WTC11 (cell line): ENCODE measurements around the gene UAP1. TPM values are rescaled to one million over a fixed set of nuclear protein-coding genes. Genes with fewer than 3 reads are reported as not detected.

Experiments used
- ATAC-seq: fragments of 200-7000 bp; cut with Tn5 transposase; 2 replicates; pipeline ENCODE4 v1.10.0; 2021; ENCODE audit warnings: mild to moderate bottlenecking, moderate library complexity
- CTCF ChIA-PET: fragments of 300-600 bp; sonication (Branson Sonifier 250); formaldehyde crosslinking; loops from one replicate; lab custom pipeline; 2021; ENCODE audit warnings: antibody characterized with exemption; lab: Charles Lee
- POLR2A ChIA-PET: fragments of 350-600 bp; sonication (Branson Sonifier 250); formaldehyde crosslinking; loops from one replicate; lab custom pipeline; 2021; ENCODE audit warnings: antibody characterized with exemption; lab: Charles Lee
- DNase-seq: peaks from one replicate; pipeline ENCODE4 v3.0.0; 2021; ENCODE audit warnings: low spot score
- H3K27ac Mint-ChIP-seq: 2 replicates; pipeline ENCODE4 v1.8.0; 2021; ENCODE audit warnings: mixed read lengths
- H3K27me3 Mint-ChIP-seq: 2 replicates; pipeline ENCODE4 v1.8.0; 2021; ENCODE audit warnings: low read depth, mild to moderate bottlenecking, moderate library complexity, mixed read lengths
- H3K36me3 Mint-ChIP-seq: 2 replicates; pipeline ENCODE4 v1.8.0; 2021; ENCODE audit warnings: mixed read lengths
- H3K4me1 Mint-ChIP-seq: 2 replicates; pipeline ENCODE4 v1.8.0; 2022; ENCODE audit warnings: mixed read lengths
- H3K4me3 Mint-ChIP-seq: 2 replicates; pipeline ENCODE4 v1.8.0; 2021; ENCODE audit warnings: mild to moderate bottlenecking, moderate library complexity, mixed read lengths
- H3K9me3 Mint-ChIP-seq: 2 replicates; pipeline ENCODE4 v1.8.0; 2021; ENCODE audit warnings: mixed read lengths
- AFF4 ChIP-seq: sonication (generic); formaldehyde crosslinking; IDR thresholded peaks from 2 replicates; pipeline ENCODE4 v1.8.1; 2023; ENCODE audit warnings: mild to moderate bottlenecking, missing genetic modification reagents, borderline replicate concordance
- ATF6 ChIP-seq: sonication (generic); formaldehyde crosslinking; IDR thresholded peaks from 2 replicates; pipeline ENCODE4 v1.8.1; 2023; ENCODE audit warnings: mild to moderate bottlenecking, missing genetic modification reagents
- CBFB ChIP-seq: sonication (generic); formaldehyde crosslinking; IDR thresholded peaks from 2 replicates; pipeline ENCODE4 v1.8.1; 2022; ENCODE audit warnings: mild to moderate bottlenecking, low read depth, missing genetic modification reagents
- CDX4 ChIP-seq: fragments of 250-450 bp; sonication (Bioruptor Pico); IDR thresholded peaks from 2 replicates; pipeline ENCODE4 v1.9.0; 2021; ENCODE audit warnings: moderate library complexity, mild to moderate bottlenecking, inconsistent platforms, borderline replicate concordance
- FOXP1 ChIP-seq: sonication (generic); formaldehyde crosslinking; IDR thresholded peaks from 2 replicates; pipeline ENCODE4 v1.8.0; 2022; ENCODE audit warnings: missing genetic modification reagents, mild to moderate bottlenecking, moderate library complexity, borderline replicate concordance
- GTF2I ChIP-seq: fragments of 250-450 bp; sonication (Bioruptor Pico); conservative IDR thresholded peaks from 2 replicates; pipeline ENCODE4 v1.4.0; 2021; ENCODE audit warnings: mild to moderate bottlenecking
- JUN ChIP-seq: sonication (generic); formaldehyde crosslinking; IDR thresholded peaks from 2 replicates; pipeline ENCODE4 v1.8.0; 2023; ENCODE audit warnings: mild to moderate bottlenecking, missing genetic modification reagents
- KAT7 ChIP-seq: sonication (generic); formaldehyde crosslinking; IDR thresholded peaks from 2 replicates; pipeline ENCODE4 v1.8.1; 2023; ENCODE audit warnings: missing genetic modification reagents, mild to moderate bottlenecking, borderline replicate concordance
- NR1H2 ChIP-seq: sonication (generic); formaldehyde crosslinking; IDR thresholded peaks from 2 replicates; pipeline ENCODE4 v1.9.0; 2021; ENCODE audit warnings: mild to moderate bottlenecking, moderate library complexity, missing genetic modification reagents
- SP1 ChIP-seq: sonication (generic); formaldehyde crosslinking; conservative IDR thresholded peaks from 2 replicates; pipeline ENCODE4 v1.8.1; 2022; ENCODE audit warnings: missing genetic modification reagents
- total RNA-seq: library from RNA; stranded (reverse); gene quantifications from 3 replicates; pipeline ENCODE4 v1.2.3, GENCODE V29; 2021

The UAP1 gene
- total RNA-seq, 1 experiment from 2014 or later, result 31.1 TPM

DNA sequence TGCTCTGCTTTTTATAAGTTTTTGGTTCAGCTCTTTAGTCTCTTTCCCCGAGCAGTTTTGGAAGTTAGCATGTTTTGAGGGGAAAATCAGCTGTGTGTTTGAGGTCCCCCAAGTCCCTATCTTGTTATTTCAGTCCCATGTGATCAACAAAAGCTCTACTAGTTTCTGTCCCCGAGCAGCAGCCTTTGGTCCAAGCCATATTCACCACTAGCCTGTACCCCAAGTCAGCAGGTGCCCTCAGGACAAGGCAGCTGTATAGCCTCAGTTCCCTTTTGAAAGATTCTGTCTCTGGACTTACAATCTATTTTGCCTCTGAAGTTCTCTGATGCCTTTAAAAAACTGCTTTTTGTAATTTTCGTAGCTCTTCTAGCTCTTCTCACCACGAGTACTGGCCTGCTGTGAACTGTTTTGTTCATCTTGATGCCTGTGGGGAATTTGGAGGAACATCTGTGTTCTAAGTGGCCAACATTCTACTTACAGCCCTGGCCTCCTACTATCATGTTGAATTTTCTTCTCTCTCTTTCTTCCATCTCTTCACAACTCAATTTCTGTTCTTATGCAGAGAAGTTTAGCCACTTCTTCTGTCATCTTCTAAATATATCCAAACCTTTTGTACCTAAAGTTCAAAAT lies 16.7 kb downstream of the UAP1 start:
- H3K36me3 Mint-ChIP-seq, result peaks cover 9% of the 10 kb centered on the region
- ATAC-seq (no peak), DNase-seq (no peak)
- no peaks in the 10 kb centered on the region for H3K4me1 Mint-ChIP-seq
- H3K27ac Mint-ChIP-seq, result no peak overlapping the region; the same call in 1 of the 2 replicates
- POLR2A ChIA-PET, result no interaction called here
- TF ChIP-seq SP1 (no peak), KAT7 (CRISPR knock-in tag) (no peak), GTF2I (CRISPR knock-in tag) (no peak), CBFB (CRISPR knock-in tag) (no peak), JUN (no peak), FOXP1 (no peak)
- no peaks in the 10 kb centered on the region for H3K27me3 Mint-ChIP-seq
- CTCF ChIA-PET, result interaction anchor here (0.6 to 1.6 kb wide), 2 partner anchors 222 to 512 kb away, joined by 3 read pairs; no protein-coding TSS in a partner anchor
- no peak overlapping the region for H3K4me3 Mint-ChIP-seq
- H3K9me3 Mint-ChIP-seq, result no peaks in the 10 kb centered on the region

DNA sequence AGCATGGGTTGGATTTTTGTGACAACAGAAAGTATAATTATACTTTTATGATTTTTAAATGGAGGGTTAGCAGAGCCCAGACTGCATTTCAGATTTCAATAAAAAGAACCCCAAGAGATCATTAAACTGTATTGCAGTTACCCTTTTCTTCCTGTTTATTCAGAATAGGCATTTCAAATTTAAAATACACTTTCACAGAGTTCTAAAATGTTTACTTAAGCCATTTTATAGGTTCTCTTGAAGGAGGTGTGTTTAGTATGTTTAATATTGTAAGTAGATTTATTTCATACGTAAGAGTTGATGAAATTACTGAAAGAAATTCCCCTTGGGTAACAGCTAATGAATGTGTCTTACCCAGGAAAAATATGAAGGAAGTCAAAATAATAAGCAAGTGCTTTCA lies 17.4 kb downstream of the UAP1 start:
- CTCF ChIA-PET, result interaction anchor here (0.6 kb wide), 1 partner anchor 513 kb away, joined by 3 read pairs; no protein-coding TSS in a partner anchor
- DNase-seq, result no peak

More for the DNA sequence above, 17.4 kb downstream of the UAP1 start:
- no peak overlapping the region for H3K4me3 Mint-ChIP-seq
- no peak overlapping the region for H3K27ac Mint-ChIP-seq
- H3K27me3 Mint-ChIP-seq, result no peaks in the 10 kb centered on the region
- ATAC-seq, result no peak
- POLR2A ChIA-PET, result no interaction called here
- peaks cover 9% of the 10 kb centered on the region for H3K36me3 Mint-ChIP-seq
- H3K4me1 Mint-ChIP-seq, result no peaks in the 10 kb centered on the region
- H3K9me3 Mint-ChIP-seq, result no peaks in the 10 kb centered on the region
- TF ChIP-seq CDX4 (CRISPR knock-in tag) (no peak), NR1H2 (CRISPR knock-in tag) (no peak), AFF4 (CRISPR knock-in tag) (no peak), ATF6 (CRISPR knock-in tag) (no peak)
